ENCODE data around the gene KRTAP10-7. TPM values are rescaled to one million over a fixed set of nuclear protein-coding genes. Genes with fewer than 3 reads are reported as not detected.

Gene KRTAP10-7
- total RNA-seq, 2 experiments from 2014 or later: not detected

- no peaks in the 10 kb centered on the region for H3K36me3 ChIP-seq (ENCODE audit: insufficient read depth, low read length)
- no peak for TF ChIP-seq CTCF (conservative IDR thresholded peaks at IDR 0.05; ENCODE audit: low read length)
- no peak for TF ChIP-seq EZH2phosphoT487 (IDR thresholded peaks at IDR 0.05; ENCODE audit: borderline replicate concordance, low read depth, low read length)
- no peaks in the 10 kb centered on the region for H4K20me1 ChIP-seq (ENCODE audit: insufficient read depth, low read length)
- peak; percentile 5 for DNase-seq (ENCODE audit: low spot score)
- H3K79me2 ChIP-seq (ENCODE audit: insufficient read depth, low read depth, low read length): no peaks in the 10 kb centered on the region
- ChIA-PET POLR2A (interaction anchor here (1.2 kb wide), 1 partner anchor 980 kb away, joined by 6 read pairs; no protein-coding TSS in a partner anchor), CTCF (ENCODE audit: unreplicated experiment) (no interaction called here)
- peaks cover 12% of the 10 kb centered on the region for H3K4me1 ChIP-seq (ENCODE audit: insufficient read depth, low read length, poor library complexity, severe bottlenecking)
- H3K4me2 ChIP-seq (ENCODE audit: low read length): 0 out of 2 replicates have a peak overlapping the region, but pooled peaks have one; percentile 6
- no peak overlapping the region for H3K4me3 ChIP-seq (ENCODE audit: low read depth, low read length, poor library complexity, severe bottlenecking)
- intact Hi-C loops (cut with micrococcal nuclease; ENCODE audit: unreplicated experiment): no loop called here
- H3K9me3 ChIP-seq (ENCODE audit: low read length): peaks cover 19% of the 10 kb centered on the region
- H3K27ac ChIP-seq (ENCODE audit: low read depth, low read length, poor library complexity, severe bottlenecking): no peak overlapping the region
- peak overlapping the region; percentile 62 for H2AFZ ChIP-seq (ENCODE audit: low read length)
- H3K9me2 ChIP-seq (ENCODE audit: insufficient read depth, low read length): no peaks in the 10 kb centered on the region
- no TSS peak for BruUV-seq (replicated peaks)
Observed at GRCh38 chr21:44618504-44618903, 18.1 kb downstream of the KRTAP10-7 start.

GRCh38 chr21:44618909-44619308, 18.5 kb downstream of the KRTAP10-7 start:
- Histone ChIP-seq H2AFZ (ENCODE audit: low read length) (peak overlapping the region; percentile 62), H3K4me2 (ENCODE audit: low read length) (0 out of 2 replicates have a peak overlapping the region, but pooled peaks have one; percentile 6), H3K4me3 (ENCODE audit: low read depth, low read length, poor library complexity, severe bottlenecking) (no peak overlapping the region), H3K9me3 (ENCODE audit: low read length) (peaks cover 23% of the 10 kb centered on the region), H3K79me2 (ENCODE audit: insufficient read depth, low read depth, low read length) (no peaks in the 10 kb centered on the region), H3K9me2 (ENCODE audit: insufficient read depth, low read length) (no peaks in the 10 kb centered on the region), H4K20me1 (ENCODE audit: insufficient read depth, low read length) (no peaks in the 10 kb centered on the region), H3K36me3 (ENCODE audit: insufficient read depth, low read length) (no peaks in the 10 kb centered on the region), H3K27ac (ENCODE audit: low read depth, low read length, poor library complexity, severe bottlenecking) (no peak overlapping the region), H3K4me1 (ENCODE audit: insufficient read depth, low read length, poor library complexity, severe bottlenecking) (peaks cover 12% of the 10 kb centered on the region)
- peak; percentile 36 for DNase-seq (ENCODE audit: low spot score)
- ChIA-PET POLR2A (interaction anchor here (1.2 kb wide), 1 partner anchor 980 kb away, joined by 6 read pairs; no protein-coding TSS in a partner anchor), CTCF (ENCODE audit: unreplicated experiment) (no interaction called here)
- intact Hi-C loops (cut with micrococcal nuclease; ENCODE audit: unreplicated experiment): no loop called here
- no peak for TF ChIP-seq EZH2phosphoT487 (IDR thresholded peaks at IDR 0.05; ENCODE audit: borderline replicate concordance, low read depth, low read length)
- no peak for TF ChIP-seq CTCF (conservative IDR thresholded peaks at IDR 0.05; ENCODE audit: low read length)
- no TSS peak for BruUV-seq (replicated peaks)

GRCh38 chr21:44619886-44620285, 19.5 kb downstream of the KRTAP10-7 start:
- H3K4me3 ChIP-seq (ENCODE audit: low read depth, low read length, poor library complexity, severe bottlenecking): no peak overlapping the region
- H4K20me1 ChIP-seq (ENCODE audit: insufficient read depth, low read length): no peaks in the 10 kb centered on the region
- peaks cover 26% of the 10 kb centered on the region for H3K9me3 ChIP-seq (ENCODE audit: low read length)
- H3K36me3 ChIP-seq (ENCODE audit: insufficient read depth, low read length): no peaks in the 10 kb centered on the region
- no peaks in the 10 kb centered on the region for H3K9me2 ChIP-seq (ENCODE audit: insufficient read depth, low read length)
- ChIA-PET CTCF (ENCODE audit: unreplicated experiment) (no interaction called here), POLR2A (interaction anchor here (1.2 kb wide), 1 partner anchor 981 kb away, joined by 6 read pairs; no protein-coding TSS in a partner anchor)
- no peak for TF ChIP-seq CTCF (conservative IDR thresholded peaks at IDR 0.05; ENCODE audit: low read length)
- no peak for TF ChIP-seq EZH2phosphoT487 (IDR thresholded peaks at IDR 0.05; ENCODE audit: borderline replicate concordance, low read depth, low read length)
- DNase-seq (ENCODE audit: low spot score): no peak
- BruUV-seq (replicated peaks): no TSS peak
- no peak overlapping the region; the same call in 1 of the 2 replicates for H2AFZ ChIP-seq (ENCODE audit: low read length)
- no peaks in the 10 kb centered on the region for H3K79me2 ChIP-seq (ENCODE audit: insufficient read depth, low read depth, low read length)
- peaks cover 12% of the 10 kb centered on the region for H3K4me1 ChIP-seq (ENCODE audit: insufficient read depth, low read length, poor library complexity, severe bottlenecking)
- no peak overlapping the region for H3K4me2 ChIP-seq (ENCODE audit: low read length)
- H3K27ac ChIP-seq (ENCODE audit: low read depth, low read length, poor library complexity, severe bottlenecking): no peak overlapping the region
- intact Hi-C loops (cut with micrococcal nuclease; ENCODE audit: unreplicated experiment): no loop called here
